ENCODE data around the gene S100A9. TPM values are rescaled to one million over a fixed set of nuclear protein-coding genes. Genes with fewer than 3 reads are reported as not detected.

Gene S100A9
- total RNA-seq, 1 experiment from 2014 or later, result 0.59 TPM

- H3K79me2 ChIP-seq (ENCODE audit: insufficient read depth, low read length), result no peaks in the 10 kb centered on the region
- DNase-seq (ENCODE audit: low read depth, low spot score) (no peak), ATAC-seq (no peak)
- no peaks in the 10 kb centered on the region for H3K36me3 ChIP-seq (ENCODE audit: control insufficient read depth in 1 of 2, insufficient read depth in 2 of 2, low read length in 2 of 2)
- H4K20me1 ChIP-seq (ENCODE audit: insufficient read depth), result no peaks in the 10 kb centered on the region
- no TSS peak for BruUV-seq (replicated peaks)
- peaks cover 81% of the 10 kb centered on the region for H3K27me3 ChIP-seq (ENCODE audit: insufficient read depth, low read length)
- no peaks in the 10 kb centered on the region for H3K9me2 ChIP-seq (ENCODE audit: insufficient read depth)
- TF ChIP-seq JUND (IDR thresholded peaks at IDR 0.05) (no peak), EGR1 (IDR thresholded peaks at IDR 0.05; ENCODE audit: low read depth) (no peak), CBX3 (IDR thresholded peaks at IDR 0.05; ENCODE audit: low read depth) (no peak), EZH2phosphoT487 (IDR thresholded peaks at IDR 0.05; ENCODE audit: borderline replicate concordance) (no peak), POLR2A (IDR thresholded peaks at IDR 0.05; ENCODE audit: borderline replicate concordance, extremely low read depth, insufficient read depth, insufficient read length) (no peak), FOSL1 (IDR thresholded peaks at IDR 0.05; ENCODE audit: low read depth) (no peak), RAD21 (IDR thresholded peaks at IDR 0.05; ENCODE audit: low read depth) (no peak), TCF7L2 (IDR thresholded peaks at IDR 0.05; ENCODE audit: borderline replicate concordance, extremely low read depth, insufficient read depth, insufficient read length) (no peak), SRF (IDR thresholded peaks at IDR 0.05; ENCODE audit: low read depth) (no peak), SIN3A (IDR thresholded peaks at IDR 0.05; ENCODE audit: low read depth) (no peak), ZNF274 (IDR thresholded peaks at IDR 0.05; ENCODE audit: low read depth, low read length) (no peak), SP1 (IDR thresholded peaks at IDR 0.05; ENCODE audit: low read depth) (no peak), YY1 (IDR thresholded peaks at IDR 0.05; ENCODE audit: extremely low read depth, insufficient replicate concordance, low read depth, low read length) (no peak), ZFX (IDR thresholded peaks at IDR 0.05) (no peak), CEBPB (IDR thresholded peaks at IDR 0.05; ENCODE audit: low read depth) (no peak)
- TF ChIP-seq, protein P1, sequence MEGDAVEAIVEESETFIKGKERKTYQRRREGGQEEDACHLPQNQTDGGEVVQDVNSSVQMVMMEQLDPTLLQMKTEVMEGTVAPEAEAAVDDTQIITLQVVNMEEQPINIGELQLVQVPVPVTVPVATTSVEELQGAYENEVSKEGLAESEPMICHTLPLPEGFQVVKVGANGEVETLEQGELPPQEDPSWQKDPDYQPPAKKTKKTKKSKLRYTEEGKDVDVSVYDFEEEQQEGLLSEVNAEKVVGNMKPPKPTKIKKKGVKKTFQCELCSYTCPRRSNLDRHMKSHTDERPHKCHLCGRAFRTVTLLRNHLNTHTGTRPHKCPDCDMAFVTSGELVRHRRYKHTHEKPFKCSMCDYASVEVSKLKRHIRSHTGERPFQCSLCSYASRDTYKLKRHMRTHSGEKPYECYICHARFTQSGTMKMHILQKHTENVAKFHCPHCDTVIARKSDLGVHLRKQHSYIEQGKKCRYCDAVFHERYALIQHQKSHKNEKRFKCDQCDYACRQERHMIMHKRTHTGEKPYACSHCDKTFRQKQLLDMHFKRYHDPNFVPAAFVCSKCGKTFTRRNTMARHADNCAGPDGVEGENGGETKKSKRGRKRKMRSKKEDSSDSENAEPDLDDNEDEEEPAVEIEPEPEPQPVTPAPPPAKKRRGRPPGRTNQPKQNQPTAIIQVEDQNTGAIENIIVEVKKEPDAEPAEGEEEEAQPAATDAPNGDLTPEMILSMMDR (IDR thresholded peaks at IDR 0.05 in 2 of 3, conservative IDR thresholded peaks at IDR 0.05 in 1 of 3; ENCODE audit: borderline replicate concordance in 1 of 3, insufficient read depth in 1 of 3, low read depth in 2 of 3, low read length in 2 of 3), result no peak
- TF ChIP-seq, protein P2, sequence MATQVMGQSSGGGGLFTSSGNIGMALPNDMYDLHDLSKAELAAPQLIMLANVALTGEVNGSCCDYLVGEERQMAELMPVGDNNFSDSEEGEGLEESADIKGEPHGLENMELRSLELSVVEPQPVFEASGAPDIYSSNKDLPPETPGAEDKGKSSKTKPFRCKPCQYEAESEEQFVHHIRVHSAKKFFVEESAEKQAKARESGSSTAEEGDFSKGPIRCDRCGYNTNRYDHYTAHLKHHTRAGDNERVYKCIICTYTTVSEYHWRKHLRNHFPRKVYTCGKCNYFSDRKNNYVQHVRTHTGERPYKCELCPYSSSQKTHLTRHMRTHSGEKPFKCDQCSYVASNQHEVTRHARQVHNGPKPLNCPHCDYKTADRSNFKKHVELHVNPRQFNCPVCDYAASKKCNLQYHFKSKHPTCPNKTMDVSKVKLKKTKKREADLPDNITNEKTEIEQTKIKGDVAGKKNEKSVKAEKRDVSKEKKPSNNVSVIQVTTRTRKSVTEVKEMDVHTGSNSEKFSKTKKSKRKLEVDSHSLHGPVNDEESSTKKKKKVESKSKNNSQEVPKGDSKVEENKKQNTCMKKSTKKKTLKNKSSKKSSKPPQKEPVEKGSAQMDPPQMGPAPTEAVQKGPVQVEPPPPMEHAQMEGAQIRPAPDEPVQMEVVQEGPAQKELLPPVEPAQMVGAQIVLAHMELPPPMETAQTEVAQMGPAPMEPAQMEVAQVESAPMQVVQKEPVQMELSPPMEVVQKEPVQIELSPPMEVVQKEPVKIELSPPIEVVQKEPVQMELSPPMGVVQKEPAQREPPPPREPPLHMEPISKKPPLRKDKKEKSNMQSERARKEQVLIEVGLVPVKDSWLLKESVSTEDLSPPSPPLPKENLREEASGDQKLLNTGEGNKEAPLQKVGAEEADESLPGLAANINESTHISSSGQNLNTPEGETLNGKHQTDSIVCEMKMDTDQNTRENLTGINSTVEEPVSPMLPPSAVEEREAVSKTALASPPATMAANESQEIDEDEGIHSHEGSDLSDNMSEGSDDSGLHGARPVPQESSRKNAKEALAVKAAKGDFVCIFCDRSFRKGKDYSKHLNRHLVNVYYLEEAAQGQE (IDR thresholded peaks at IDR 0.05; ENCODE audit: low read depth), result no peak
- TF ChIP-seq, protein P3, sequence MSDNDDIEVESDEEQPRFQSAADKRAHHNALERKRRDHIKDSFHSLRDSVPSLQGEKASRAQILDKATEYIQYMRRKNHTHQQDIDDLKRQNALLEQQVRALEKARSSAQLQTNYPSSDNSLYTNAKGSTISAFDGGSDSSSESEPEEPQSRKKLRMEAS (IDR thresholded peaks at IDR 0.05), result no peak
- intact Hi-C loops (cut with micrococcal nuclease), result no loop called here
- H3K4me3 ChIP-seq (replicated peaks in 1 of 2; ENCODE audit: low read depth in 1 of 2, low read length in 2 of 2), result no peak overlapping the region
- RAD21 ChIA-PET (ENCODE audit: low non-redundant PET in 1 of 2, low total read pairs in 2 of 2, uncharacterized antibody in 2 of 2, unreplicated experiment in 2 of 2), result no interaction called here
- POLR2A ChIA-PET, result no interaction called here
- H3K9ac ChIP-seq (ENCODE audit: low read length), result no peak overlapping the region
- H3K9me3 ChIP-seq (ENCODE audit: control insufficient read depth in 1 of 2, insufficient read depth in 1 of 2, low read depth in 1 of 2, low read length in 2 of 2), result no peaks in the 10 kb centered on the region
- H2AFZ ChIP-seq (ENCODE audit: low read depth, low read length, poor library complexity, severe bottlenecking), result no peak overlapping the region
- no peak overlapping the region for H3K27ac ChIP-seq (ENCODE audit: low read depth, low read length)
- CTCF ChIA-PET, result no interaction called here
- no peaks in the 10 kb centered on the region for H3K4me1 ChIP-seq (ENCODE audit: control insufficient read depth in 1 of 2, insufficient read depth in 2 of 2, low read length in 2 of 2)
- H3K4me2 ChIP-seq (ENCODE audit: low read length), result no peak overlapping the region
These were observed 34.6 kb downstream of the S100A9 start for GRCh38 chr1:153392258-153392657.
